Keratinocyte (primary cell): ENCODE data around the gene NTN3.

Experiments used
- CTCF ChIP-seq, 3 experiments: IDR thresholded peaks in 1 of 3; conservative IDR thresholded peaks in 1 of 3; optimal IDR thresholded peaks in 1 of 3; 2 replicates in 2 of 3; 3 replicates in 1 of 3; pipeline versions ENCODE3 to v1.5.1; 2011; ENCODE audit warnings: low read length in 3 of 3, mild to moderate bottlenecking in 3 of 3, moderate library complexity in 2 of 3, control low read depth in 1 of 3, inconsistent platforms in 1 of 3; ENCODE audit not compliant: insufficient read depth in 2 of 3; ENCODE audit errors: extremely low read depth in 1 of 3
- EZH2 ChIP-seq: IDR thresholded peaks from one replicate; pipeline ENCODE4 v1.6.1; 2012; ENCODE audit warnings: inconsistent platforms, mild to moderate bottlenecking, low read length, moderate library complexity

GRCh38 chr16:2452650-2453049, 18.4 kb upstream of the NTN3 start:
- TF ChIP-seq CTCF (optimal IDR thresholded peaks at IDR 0.05 in 1 of 3, IDR thresholded peaks at IDR 0.05 in 1 of 3, conservative IDR thresholded peaks at IDR 0.05 in 1 of 3; ENCODE audit: extremely low read depth in 1 of 3, insufficient read depth in 2 of 3, low read length in 3 of 3) (no peak), EZH2 (no peak)
